GM19043 (cell line): ENCODE measurements around the gene VSIR.

Source experiments
- ATAC-seq: cut with Tn5 transposase; IDR thresholded peaks from one replicate; pipeline ENCODE4 v1.9.1; 2021; ENCODE audit warnings: low read depth; ENCODE audit not compliant: unreplicated experiment

The VSIR gene

GRCh38 chr10:71749396-71749795 is 23.9 kb downstream of the VSIR start:
- ATAC-seq: no peak

DNA sequence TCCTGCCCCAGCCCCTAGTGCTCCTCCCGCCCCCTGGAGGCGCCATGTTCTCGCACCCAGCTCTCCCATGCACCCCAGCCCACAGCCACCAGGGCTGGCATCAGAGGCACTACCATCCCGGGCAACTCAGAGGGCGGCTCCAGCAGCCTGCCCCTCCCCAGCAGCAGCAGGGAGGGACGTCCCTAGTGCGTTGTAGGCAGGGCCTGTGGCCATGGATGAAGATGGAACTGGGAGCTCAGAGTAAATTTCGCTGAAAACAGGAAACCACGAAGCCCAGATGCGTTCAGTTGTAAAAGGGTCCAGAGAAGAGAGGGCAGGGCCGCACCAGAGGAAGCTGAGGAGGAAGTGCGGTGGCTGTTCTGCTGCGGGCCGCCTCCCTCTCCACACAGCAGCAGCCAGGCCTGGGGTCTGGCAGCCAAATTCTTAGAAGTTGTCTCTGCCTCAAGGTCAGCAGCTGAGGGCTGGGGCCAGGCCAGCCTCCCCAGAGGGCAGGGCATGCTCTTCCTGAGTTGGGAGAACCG is 24.6 kb downstream of the VSIR start:
- peak; percentile 45 for ATAC-seq

GRCh38 chr10:71747551-71748523 is 25.5 kb downstream of the VSIR start:
- no peak for ATAC-seq

- no peak for ATAC-seq
Observed at GRCh38 chr10:71747039-71747531, 26.2 kb downstream of the VSIR start.

- ATAC-seq: no peak
Observed at GRCh38 chr10:71746344-71747037, 26.8 kb downstream of the VSIR start.

DNA sequence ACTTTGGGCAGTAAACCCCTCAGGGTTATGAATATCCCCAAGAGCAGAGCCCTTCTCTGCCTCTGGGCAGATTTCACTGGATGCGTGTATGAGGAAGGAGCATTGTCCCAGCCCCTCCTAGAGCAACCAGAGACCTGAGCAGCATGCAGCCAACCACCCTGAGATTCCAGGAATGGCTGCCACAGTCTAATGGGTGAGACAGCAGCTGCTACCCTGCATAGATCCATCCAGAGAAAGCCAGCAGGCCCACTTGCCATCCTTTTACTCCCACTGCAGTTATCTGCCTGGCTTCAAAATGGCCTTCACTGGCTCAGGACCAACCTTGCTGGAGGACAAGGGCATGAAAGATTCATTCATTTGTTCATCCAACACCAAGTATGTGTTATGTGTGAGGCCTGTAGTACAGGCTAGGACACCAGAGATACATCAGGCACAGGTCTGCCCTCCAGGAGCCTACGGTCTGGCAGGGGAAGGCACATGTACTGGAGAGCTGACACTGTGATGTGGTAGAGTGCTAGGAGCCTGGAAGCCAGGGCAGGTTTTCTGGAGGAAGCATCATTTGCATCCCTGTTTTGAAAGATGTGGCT is 27.6 kb downstream of the VSIR start:
- no peak for ATAC-seq

DNA sequence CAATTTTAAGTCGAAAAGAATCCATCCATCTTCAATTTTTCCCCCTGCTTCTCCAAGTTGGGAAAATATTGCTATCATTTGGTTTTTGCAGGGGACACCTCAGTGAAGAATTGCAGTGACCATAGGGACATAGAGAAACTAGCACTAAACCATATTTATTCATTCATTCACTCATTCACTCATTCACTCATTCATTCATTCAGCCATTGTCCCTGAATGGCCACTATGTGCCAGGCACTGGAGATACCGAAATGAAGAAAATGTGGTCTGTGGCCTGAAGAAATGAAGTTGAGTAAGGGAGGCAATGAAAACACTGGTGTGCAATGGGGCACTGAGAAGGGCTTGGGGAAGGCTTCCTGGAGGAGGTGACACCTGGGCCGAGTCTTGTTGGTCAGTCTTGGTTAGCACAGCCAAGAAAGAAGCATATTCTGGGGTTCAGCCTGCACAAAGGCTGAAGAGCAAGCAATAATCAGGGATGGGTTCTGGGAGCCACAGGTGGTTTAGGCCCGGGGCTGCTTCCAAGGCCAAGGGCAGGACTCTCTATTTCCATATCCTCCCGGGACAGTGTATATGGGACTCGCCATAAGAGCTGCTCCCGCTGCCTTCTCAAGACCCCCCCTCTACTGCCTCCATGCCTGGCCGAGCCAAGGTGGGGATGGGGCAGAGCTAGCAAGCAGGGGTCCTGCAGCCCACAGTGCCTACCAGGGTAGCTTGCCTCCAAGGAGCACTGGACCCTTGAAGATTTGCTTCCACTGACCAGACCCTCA is 28.2 kb downstream of the VSIR start:
- no peak for ATAC-seq

DNA sequence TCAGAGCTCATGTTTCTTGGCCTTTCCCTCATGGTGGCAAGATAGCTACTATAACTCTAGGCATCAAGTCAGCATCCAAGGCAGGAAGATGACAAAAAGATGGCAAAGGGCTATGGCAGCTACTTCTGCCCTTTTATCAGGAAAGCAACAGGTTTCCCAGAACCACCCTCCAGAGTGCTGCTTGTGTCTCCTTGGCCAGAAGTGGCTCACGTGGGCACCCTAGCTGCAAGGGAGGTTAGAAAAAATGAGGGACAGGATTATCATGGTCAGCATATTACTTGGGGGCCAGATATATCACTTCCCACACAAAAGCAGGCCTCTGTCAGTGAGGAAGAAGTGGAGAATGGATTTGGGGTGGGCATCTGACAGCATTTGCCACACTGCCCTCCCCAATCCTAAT is 29.5 kb downstream of the VSIR start:
- no peak for ATAC-seq

GRCh38 chr10:71743089-71743838 is 30.1 kb downstream of the VSIR start:
- no peak for ATAC-seq

GRCh38 chr10:71742301-71743088 is 30.8 kb downstream of the VSIR start:
- ATAC-seq: no peak

DNA sequence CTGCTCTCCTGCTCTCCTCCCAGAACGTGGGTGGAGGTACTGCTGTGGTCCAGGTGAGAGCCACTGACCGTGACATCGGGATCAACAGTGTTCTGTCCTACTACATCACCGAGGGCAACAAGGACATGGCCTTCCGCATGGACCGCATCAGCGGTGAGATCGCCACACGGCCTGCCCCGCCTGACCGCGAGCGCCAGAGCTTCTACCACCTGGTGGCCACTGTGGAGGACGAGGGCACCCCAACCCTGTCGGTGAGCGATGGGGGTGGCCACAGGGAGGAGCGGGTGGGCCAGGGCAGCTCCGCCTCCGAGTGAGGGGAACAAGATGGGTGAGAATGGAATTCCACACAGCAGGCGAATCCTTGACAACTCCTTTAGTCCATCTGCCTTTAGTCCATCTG is 31.6 kb downstream of the VSIR start:
- no peak for ATAC-seq

GRCh38 chr10:71741029-71741428 is 32.3 kb downstream of the VSIR start:
- no peak for ATAC-seq

DNA sequence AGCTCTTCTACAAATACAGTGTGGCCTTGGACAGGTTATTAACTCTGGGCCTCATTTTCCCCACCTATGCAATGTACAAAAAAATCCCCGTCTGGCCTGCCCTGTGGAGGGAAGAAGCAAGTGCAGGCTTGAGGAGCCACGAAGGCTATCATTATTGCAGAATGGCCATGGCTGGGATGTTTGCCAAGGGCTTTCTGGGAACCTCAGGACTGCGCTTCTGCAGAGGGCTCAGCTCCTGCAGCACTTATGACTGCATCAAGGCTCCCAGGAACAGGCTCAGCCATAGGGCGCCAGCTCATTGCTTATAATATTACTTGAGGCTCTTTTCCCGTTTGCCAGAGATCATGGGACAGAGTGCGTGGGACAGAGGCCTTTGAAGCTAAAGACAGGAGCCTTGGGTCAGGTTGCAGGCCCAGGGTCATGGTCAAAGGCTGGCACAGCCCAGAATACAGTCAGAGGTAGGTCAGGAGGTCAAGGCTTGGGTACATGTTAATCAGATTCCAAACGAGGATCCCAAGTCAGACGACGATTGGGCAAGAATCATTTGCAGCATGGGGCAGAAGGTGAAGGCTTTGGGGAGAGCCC is 33.2 kb downstream of the VSIR start:
- no peak for ATAC-seq

- no peak for ATAC-seq
Observed at GRCh38 chr10:71739358-71739900, 33.9 kb downstream of the VSIR start.

GRCh38 chr10:71737834-71738197 is 35.5 kb downstream of the VSIR start:
- no peak for ATAC-seq

GRCh38 chr10:71737001-71737833 is 36.1 kb downstream of the VSIR start:
- no peak for ATAC-seq

GRCh38 chr10:71736570-71736952 is 36.8 kb downstream of the VSIR start:
- ATAC-seq: no peak
